NB4 (cell line): Measurements from ENCODE around the gene HLA-DOA.

Experiments
- DNase-seq: peaks from one replicate; pipeline ENCODE4 v3.0.0; 2010; ENCODE audit warnings: low read depth
- H3K4me3 ChIP-seq: one replicate; pipeline ENCODE4 v1.5.1; 2011; ENCODE audit warnings: mild to moderate bottlenecking, low read depth, low read length, moderate library complexity
- CTCF ChIP-seq: IDR thresholded peaks from one replicate; pipeline ENCODE4 v1.5.1; 2012; ENCODE audit warnings: low read depth, low read length
- MAX ChIP-seq: IDR thresholded peaks from 2 replicates; pipeline ENCODE4 v1.6.1; 2011; ENCODE audit warnings: low read depth, low read length
- MYC ChIP-seq: IDR thresholded peaks from 2 replicates; pipeline ENCODE4 v1.6.1; 2011; ENCODE audit warnings: low read depth, low read length
- POLR2A ChIP-seq: IDR thresholded peaks from 2 replicates; pipeline ENCODE4 v1.6.1; 2011; ENCODE audit warnings: mild to moderate bottlenecking; ENCODE audit not compliant: insufficient read length; ENCODE audit errors: extremely low read depth

The HLA-DOA gene

GRCh38 chr6:33018418-33018817 is 9.0 kb upstream of the HLA-DOA start:
- DNase-seq = no peak
- peak overlapping the region; percentile 39 for H3K4me3 ChIP-seq

GRCh38 chr6:33017694-33018353 is 8.4 kb upstream of the HLA-DOA start:
- no peak overlapping the region for H3K4me3 ChIP-seq

More at GRCh38 chr6:33018418-33018817, 9.0 kb upstream of the HLA-DOA start:
- TF ChIP-seq POLR2A = no peak
- TF ChIP-seq CTCF = no peak
- no peak for TF ChIP-seq MYC
- TF ChIP-seq MAX = no peak

GRCh38 chr6:33017018-33017417 is 7.6 kb upstream of the HLA-DOA start:
- TF ChIP-seq CTCF (no peak), MYC (no peak)

More at GRCh38 chr6:33017694-33018353, 8.4 kb upstream of the HLA-DOA start:
- peak; percentile 54 for DNase-seq
- no peak for TF ChIP-seq CTCF

GRCh38 chr6:33015798-33016197 is 6.4 kb upstream of the HLA-DOA start:
- no peak for DNase-seq
- H3K4me3 ChIP-seq = no peak overlapping the region
- TF ChIP-seq POLR2A (no peak), CTCF (no peak), MYC (no peak), MAX (no peak)

More at GRCh38 chr6:33017018-33017417, 7.6 kb upstream of the HLA-DOA start:
- H3K4me3 ChIP-seq = no peak overlapping the region
- DNase-seq = no peak

- peak; percentile 87 for DNase-seq
- TF ChIP-seq CTCF (peak; percentile 63), MAX (no peak)
- H3K4me3 ChIP-seq = no peak overlapping the region
These were observed 5.6 kb upstream of the HLA-DOA start for GRCh38 chr6:33014841-33015634.

- no peak for DNase-seq
- TF ChIP-seq MYC (no peak), CTCF (no peak), POLR2A (no peak), MAX (no peak)
These were observed 4.2 kb upstream of the HLA-DOA start for GRCh38 chr6:33013608-33014007.

More at GRCh38 chr6:33013608-33014007, 4.2 kb upstream of the HLA-DOA start:
- no peak overlapping the region for H3K4me3 ChIP-seq
